T-helper 17 cell (primary cell): ENCODE results near the gene KCNB1. TPM values are rescaled to one million over a fixed set of nuclear protein-coding genes. Genes with fewer than 3 reads are reported as not detected.

Source experiments
- ATAC-seq: fragments of 150-1000 bp; cut with Tn5 transposase; 2 replicates; pipeline ENCODE4 v1.10.0; 2021; ENCODE audit warnings: mild to moderate bottlenecking, moderate library complexity
- DNase-seq, 3 donors: peaks; one replicate each; pipeline versions ENCODE4 v3.0.0 to v3.0.0-alpha.2; 2020 to 2021
- H3K9me3 ChIP-seq: one replicate; pipeline ENCODE4 v1.7.0; 2013; ENCODE audit warnings: low read length, mild to moderate bottlenecking; ENCODE audit not compliant: control insufficient read depth, poor library complexity, severe bottlenecking
- H3K27ac Mint-ChIP-seq: one replicate; pipeline ENCODE4 v1.8.0; 2022; ENCODE audit warnings: mild to moderate bottlenecking, moderate library complexity, mixed read lengths
- H3K27me3 Mint-ChIP-seq: one replicate; pipeline ENCODE4 v1.8.0; 2022; ENCODE audit warnings: mixed read lengths
- H3K36me3 Mint-ChIP-seq: one replicate; pipeline ENCODE4 v1.8.0; 2022; ENCODE audit warnings: low read depth, mixed read lengths
- H3K4me1 Mint-ChIP-seq: one replicate; pipeline ENCODE4 v1.8.0; 2022; ENCODE audit warnings: mild to moderate bottlenecking, mixed read lengths
- H3K4me3 Mint-ChIP-seq: one replicate; pipeline ENCODE4 v1.8.0; 2022; ENCODE audit warnings: mild to moderate bottlenecking, moderate library complexity, mixed read lengths
- total RNA-seq, 4 donors: library from RNA in 2 of 4; stranded (reverse) in 2 of 4; gene quantifications; one replicate each; pipeline ENCODE4 v1.2.3 and lab custom pipeline; 2022 to 2026

KCNB1 gene
- total RNA-seq, 2 donors from 2014 or later = 0.12 to 0.21 TPM

DNA sequence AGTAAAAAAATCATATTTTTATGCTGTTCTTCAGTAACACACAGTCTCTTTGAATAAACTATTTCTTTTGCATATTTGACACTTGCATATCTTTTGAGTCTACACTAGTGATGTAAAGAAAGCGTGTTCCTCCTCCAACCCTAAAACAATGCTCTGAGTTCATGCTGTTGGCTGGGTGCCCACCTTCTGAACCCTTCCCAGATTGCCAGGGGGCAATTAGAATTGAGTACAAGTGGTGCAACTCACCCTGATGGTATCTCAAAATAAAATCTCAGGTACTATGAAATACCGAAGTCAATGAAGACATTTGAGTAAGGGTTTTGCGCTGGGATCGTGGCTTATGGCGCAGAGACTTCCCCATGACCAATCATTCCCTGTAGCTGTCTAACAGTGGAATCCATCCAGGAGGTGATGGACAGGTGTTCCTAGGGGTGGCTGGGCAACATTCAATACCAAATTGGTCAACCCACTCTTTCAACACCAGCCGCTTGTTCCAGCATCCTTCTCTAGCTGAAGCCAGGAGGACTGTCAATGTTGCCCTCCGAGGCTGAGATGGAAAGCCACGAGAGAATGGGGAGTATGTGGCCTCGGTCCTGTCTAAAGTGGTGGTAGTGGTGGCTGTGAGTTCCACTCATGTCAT lies 110.3 kb downstream of the KCNB1 start:
- no peak for DNase-seq
- no peak for ATAC-seq
- Mint-ChIP-seq H3K36me3 (no peaks in the 10 kb centered on the region), H3K27ac (no peak overlapping the region), H3K4me3 (no peak overlapping the region), H3K4me1 (no peaks in the 10 kb centered on the region), H3K27me3 (peaks cover 64% of the 10 kb centered on the region)
- no peaks in the 10 kb centered on the region for H3K9me3 ChIP-seq

DNA sequence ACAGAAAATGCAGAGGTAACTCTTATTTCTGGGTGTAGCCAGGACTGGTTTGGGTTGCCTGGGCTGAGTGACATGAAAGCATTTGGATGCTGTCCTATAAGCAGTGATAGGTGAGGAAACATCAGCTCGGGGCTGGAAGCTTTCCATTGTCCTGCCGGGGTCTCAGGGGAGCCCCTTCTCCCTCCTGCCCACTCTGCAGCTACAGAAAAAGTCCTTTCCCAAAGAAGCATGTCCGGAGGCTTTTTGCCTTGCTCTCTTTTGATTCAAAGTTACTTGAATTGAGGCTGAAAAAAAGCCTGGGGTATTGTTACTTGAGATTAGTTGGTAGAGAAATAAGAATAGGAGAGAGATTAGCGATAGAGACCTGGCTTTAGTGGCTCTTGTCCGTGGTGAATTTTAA lies 113.9 kb downstream of the KCNB1 start:
- no peaks in the 10 kb centered on the region for H3K9me3 ChIP-seq
- Mint-ChIP-seq H3K4me1 (no peaks in the 10 kb centered on the region), H3K4me3 (no peak overlapping the region), H3K36me3 (peaks cover 2% of the 10 kb centered on the region), H3K27me3 (peaks cover 68% of the 10 kb centered on the region), H3K27ac (no peak overlapping the region)
- ATAC-seq (no peak), DNase-seq (no peak)

DNA sequence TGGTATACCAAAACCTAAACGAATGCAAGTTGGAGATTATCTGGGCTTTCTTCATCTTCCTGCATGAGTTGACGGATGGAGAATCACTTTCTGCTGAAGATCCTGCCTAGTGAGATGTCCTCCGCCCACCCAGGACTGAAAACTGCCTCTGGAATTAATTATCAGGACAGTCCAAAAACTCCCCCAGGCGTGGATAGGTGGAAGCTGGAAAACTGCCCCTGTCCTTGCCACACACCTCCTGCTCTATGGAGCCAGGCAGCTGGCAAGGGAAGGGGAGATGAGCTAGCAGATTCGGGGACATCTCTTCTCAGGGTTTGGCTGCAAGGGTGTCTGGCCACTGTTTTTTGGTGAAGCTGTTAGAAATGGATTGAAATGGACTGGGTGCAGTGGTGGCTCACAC lies 115.4 kb downstream of the KCNB1 start:
- Mint-ChIP-seq H3K4me1 (no peaks in the 10 kb centered on the region), H3K27ac (no peak overlapping the region), H3K4me3 (no peak overlapping the region), H3K27me3 (peaks cover 60% of the 10 kb centered on the region), H3K36me3 (peaks cover 2% of the 10 kb centered on the region)
- H3K9me3 ChIP-seq = no peaks in the 10 kb centered on the region
- no peak for ATAC-seq
- no peak for DNase-seq

DNA sequence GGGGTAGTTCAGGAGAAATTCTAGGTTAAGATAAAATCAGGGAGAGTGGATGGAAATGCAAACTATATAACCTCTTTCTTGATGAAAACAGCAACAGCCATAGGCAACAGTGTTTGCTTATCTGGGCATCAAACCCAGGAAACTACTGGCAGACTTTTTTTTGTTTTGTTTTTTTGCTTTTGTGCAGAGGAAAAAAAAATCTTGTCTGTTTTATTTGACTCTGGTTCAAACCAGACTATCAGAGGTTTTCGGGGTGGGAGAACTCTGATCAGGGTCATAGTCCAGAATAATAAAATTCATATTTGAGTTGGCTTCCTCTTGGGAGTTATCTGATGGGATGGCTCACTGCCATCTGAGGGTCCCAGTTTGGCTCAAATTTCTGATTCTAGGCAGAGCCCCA lies 115.8 kb downstream of the KCNB1 start:
- Mint-ChIP-seq H3K4me1 (no peaks in the 10 kb centered on the region), H3K27me3 (peaks cover 60% of the 10 kb centered on the region), H3K36me3 (peaks cover 2% of the 10 kb centered on the region), H3K27ac (no peak overlapping the region), H3K4me3 (no peak overlapping the region)
- ATAC-seq (no peak), DNase-seq (no peak)
- no peaks in the 10 kb centered on the region for H3K9me3 ChIP-seq

DNA sequence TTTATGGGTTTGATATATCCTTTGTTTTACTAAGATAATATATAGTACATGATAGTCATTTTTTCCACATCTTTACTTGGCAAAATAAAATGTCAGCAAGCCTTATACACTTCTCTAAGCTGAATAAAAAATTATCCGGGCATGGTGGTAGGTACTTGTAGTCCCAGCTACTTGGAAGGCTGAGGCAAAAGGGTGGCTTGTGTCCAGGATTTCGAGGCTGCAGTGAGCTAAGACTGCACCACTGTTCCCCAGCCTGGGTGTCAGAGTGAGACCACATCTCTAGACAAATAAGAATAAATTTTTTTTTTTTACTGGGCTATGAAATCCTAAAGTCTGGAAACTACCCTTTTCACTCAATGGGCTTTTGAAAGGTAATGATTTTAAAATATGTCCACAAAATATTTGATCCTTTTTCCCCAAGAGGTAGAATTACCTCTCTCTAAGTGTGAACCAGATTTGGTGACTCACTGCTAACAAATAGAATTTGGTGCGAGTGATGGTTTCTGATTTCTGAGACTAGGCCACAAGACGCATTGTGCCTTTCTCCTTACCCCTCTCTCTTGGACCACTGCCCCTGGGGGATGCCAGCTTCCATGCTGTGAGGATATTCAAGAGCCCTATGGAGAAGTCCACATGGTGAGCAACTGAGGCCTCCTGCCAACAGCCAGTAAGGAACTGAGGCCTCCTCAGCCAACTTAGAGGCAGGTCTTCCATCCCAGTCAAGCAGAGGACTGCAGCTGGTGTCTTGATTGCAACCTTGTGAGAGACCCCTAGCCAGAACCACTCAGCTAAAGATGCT lies 120.4 kb downstream of the KCNB1 start:
- DNase-seq (no peak), ATAC-seq (no peak)
- H3K9me3 ChIP-seq = no peaks in the 10 kb centered on the region
- no peak overlapping the region for H3K27ac Mint-ChIP-seq
- H3K4me1 Mint-ChIP-seq = no peaks in the 10 kb centered on the region
- peaks cover 4% of the 10 kb centered on the region for H3K36me3 Mint-ChIP-seq
- no peak overlapping the region for H3K4me3 Mint-ChIP-seq
- peaks cover 61% of the 10 kb centered on the region for H3K27me3 Mint-ChIP-seq

DNA sequence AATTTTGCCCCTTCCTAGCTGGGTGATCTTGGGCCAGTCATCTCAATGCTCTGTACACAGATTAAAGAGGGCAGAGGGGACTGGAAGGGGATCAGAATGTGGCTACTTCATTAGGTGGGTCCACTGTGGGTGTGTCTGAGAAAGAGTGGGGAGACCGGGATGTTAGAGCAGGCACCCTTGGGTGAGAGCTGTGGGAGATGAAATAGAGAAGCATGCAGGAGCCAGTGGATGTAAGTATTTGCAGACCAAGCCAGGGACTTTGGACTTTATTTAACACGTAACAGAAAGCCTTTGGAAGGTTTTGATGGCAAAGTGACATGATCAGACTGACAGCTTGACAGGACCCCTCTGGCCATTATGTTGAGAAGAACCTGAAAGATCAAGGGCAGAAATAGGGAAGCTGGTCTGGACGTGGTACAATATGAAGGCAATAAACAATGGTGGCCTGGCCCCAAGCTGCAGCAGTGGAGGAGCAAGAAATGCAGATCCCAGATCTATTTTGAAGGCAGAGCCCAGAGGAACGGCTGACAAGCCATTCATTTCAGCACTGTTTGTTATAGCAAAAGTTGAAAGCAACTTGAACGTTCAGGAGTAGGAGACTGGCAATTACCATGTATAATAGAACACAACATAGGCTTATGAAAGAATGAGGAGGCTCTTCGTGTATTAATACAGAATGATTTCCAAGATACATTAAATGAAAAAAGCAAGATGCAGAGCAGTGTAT lies 122.1 kb downstream of the KCNB1 start:
- Mint-ChIP-seq H3K27ac (no peak overlapping the region), H3K27me3 (peaks cover 57% of the 10 kb centered on the region), H3K4me1 (no peaks in the 10 kb centered on the region), H3K36me3 (peaks cover 2% of the 10 kb centered on the region), H3K4me3 (no peak overlapping the region)
- no peaks in the 10 kb centered on the region for H3K9me3 ChIP-seq
- DNase-seq = no peak
- ATAC-seq = no peak

DNA sequence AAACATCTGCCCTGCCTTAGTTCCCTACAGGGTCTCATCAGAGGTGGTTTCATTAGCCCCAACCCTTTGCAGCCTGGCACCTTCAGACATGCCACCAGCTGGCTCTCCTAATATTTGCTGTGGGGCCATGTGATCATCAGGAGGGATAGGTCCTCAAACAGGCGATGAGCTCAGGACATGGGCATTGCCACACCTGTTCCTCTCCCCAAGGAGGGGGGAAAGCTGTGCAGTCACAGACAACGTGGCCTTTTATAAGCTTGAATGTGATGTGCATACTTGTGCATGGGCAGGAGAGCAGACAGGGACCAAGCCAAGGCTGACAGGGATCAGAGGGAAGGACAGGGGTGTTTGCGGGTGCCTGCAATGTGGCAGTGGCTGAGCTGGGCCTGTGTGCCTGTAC lies 125.8 kb downstream of the KCNB1 start:
- no peaks in the 10 kb centered on the region for H3K9me3 ChIP-seq
- ATAC-seq = no peak
- no peak overlapping the region for H3K4me3 Mint-ChIP-seq
- H3K27me3 Mint-ChIP-seq = peaks cover 55% of the 10 kb centered on the region
- H3K36me3 Mint-ChIP-seq = peaks cover 2% of the 10 kb centered on the region
- no peaks in the 10 kb centered on the region for H3K4me1 Mint-ChIP-seq
- no peak overlapping the region for H3K27ac Mint-ChIP-seq
- no peak for DNase-seq

DNA sequence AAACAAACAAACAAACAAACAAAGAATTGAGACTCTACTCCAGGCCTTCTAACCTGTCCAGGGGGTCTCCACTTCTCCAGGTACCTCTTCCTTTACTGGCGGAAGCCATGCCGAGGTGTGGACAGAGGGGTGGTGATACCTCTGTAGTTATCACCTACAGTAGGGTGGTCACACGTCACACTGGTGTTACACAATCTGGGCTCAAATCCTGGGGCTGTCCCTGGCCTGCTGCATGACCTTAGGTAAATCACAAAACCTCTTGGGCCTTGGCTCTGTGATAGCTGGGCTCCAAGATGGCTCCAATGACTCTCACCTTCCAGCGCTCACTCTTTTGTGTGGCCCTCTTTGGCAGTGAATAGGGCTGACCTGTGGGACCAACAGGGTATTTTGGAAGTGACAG lies 127.8 kb downstream of the KCNB1 start:
- H3K9me3 ChIP-seq = no peaks in the 10 kb centered on the region
- peaks cover 50% of the 10 kb centered on the region for H3K27me3 Mint-ChIP-seq
- no peak overlapping the region for H3K4me3 Mint-ChIP-seq
- ATAC-seq = no peak
- H3K36me3 Mint-ChIP-seq = no peaks in the 10 kb centered on the region
- DNase-seq = no peak
- no peak overlapping the region for H3K27ac Mint-ChIP-seq
- H3K4me1 Mint-ChIP-seq = no peaks in the 10 kb centered on the region

DNA sequence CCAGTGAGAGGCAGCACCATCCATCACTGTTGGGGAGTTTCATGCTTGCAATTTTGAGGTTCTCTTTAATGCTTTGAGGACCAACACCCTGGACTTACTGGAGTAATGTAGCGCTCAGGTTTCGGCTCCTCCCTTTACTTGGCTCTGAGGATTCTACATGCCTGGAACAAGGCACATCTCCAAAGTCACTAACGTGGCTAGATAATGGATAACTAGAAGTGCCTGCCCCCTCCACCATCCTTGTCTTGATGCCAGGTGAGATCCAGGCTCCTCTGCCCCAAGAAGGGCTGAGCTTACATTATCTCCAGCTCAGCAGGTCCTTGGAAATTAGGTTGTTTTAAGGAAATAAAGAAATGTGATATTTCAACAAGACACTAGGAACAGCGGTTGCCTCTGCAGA lies 129.1 kb downstream of the KCNB1 start:
- DNase-seq (no peak), ATAC-seq (no peak)
- H3K27me3 Mint-ChIP-seq = peaks cover 51% of the 10 kb centered on the region
- no peaks in the 10 kb centered on the region for H3K36me3 Mint-ChIP-seq
- H3K9me3 ChIP-seq = no peaks in the 10 kb centered on the region
- no peak overlapping the region for H3K4me3 Mint-ChIP-seq
- H3K27ac Mint-ChIP-seq = no peak overlapping the region
- no peaks in the 10 kb centered on the region for H3K4me1 Mint-ChIP-seq

DNA sequence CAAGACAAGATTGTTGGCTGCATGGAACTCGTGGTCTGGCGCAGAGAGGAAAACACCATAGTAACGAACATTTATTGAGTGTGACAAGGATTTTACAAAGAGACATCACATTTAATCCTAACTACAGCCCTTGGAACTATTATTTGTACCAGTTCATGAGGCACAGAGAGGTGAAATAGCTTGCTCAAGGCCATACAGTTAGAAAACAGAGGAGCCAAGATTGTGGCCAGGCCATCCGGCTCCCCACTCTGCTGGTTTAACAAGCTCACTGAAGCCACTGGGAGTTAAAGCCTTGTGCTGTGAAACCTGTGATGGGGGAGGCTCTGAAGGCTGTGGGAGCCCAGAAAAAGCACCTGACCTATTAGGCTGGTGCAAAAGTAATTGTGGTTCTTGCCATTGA lies 129.7 kb downstream of the KCNB1 start:
- H3K9me3 ChIP-seq = no peaks in the 10 kb centered on the region
- no peak overlapping the region for H3K27ac Mint-ChIP-seq
- H3K27me3 Mint-ChIP-seq = peaks cover 51% of the 10 kb centered on the region
- DNase-seq (no peak), ATAC-seq (no peak)
- H3K4me1 Mint-ChIP-seq = peaks cover 1% of the 10 kb centered on the region
- no peak overlapping the region for H3K4me3 Mint-ChIP-seq
- H3K36me3 Mint-ChIP-seq = no peaks in the 10 kb centered on the region

DNA sequence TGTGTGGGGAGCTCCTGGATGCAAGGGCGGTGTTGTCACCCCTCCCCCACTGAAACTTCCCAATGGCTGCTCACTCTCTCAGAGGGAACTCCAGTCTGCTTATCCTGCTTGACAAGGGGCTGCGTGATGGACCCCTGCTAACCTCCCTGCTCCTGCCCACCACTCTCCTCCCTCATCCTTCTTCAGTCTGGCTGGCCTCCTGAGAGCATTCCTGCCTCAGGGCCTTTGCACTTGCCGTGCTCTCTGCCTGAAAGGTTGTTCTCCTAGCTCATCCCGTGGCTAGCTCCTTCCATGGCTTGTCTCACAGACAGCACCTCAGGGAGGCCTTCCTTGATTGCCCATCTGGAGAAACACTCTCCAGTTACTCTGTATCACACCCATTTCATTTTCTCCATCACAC lies 130.7 kb downstream of the KCNB1 start:
- no peak for ATAC-seq
- Mint-ChIP-seq H3K27ac (peak overlapping the region; percentile 6), H3K36me3 (no peaks in the 10 kb centered on the region), H3K27me3 (peaks cover 52% of the 10 kb centered on the region), H3K4me1 (peaks cover 6% of the 10 kb centered on the region), H3K4me3 (no peak overlapping the region)
- no peaks in the 10 kb centered on the region for H3K9me3 ChIP-seq
- DNase-seq = no peak

DNA sequence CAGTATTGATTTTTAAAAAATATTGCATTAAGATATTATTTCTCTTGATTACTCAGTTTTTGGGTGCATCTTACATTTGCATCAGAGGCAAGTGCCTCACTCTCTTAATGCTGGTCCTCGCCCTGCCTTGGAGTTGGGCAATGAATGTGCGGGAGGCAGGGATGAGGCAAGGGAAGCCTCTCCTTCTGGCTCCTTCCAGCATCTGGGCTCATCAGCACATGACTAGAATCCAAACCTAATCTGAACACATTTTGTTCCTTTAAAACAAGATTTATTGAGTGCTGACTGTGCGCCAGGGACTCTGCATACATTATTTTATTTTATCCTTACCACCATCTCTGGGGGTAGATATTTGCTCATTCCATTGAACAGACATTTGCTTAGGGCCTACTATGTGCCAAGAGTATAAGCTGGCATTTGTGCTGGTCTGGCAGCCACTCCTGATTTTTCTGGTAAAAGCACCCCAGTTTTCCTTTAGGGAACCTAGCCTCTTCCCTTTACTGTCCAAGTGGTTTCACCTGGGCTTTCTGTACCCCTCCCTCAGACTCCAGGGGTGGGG lies 132.7 kb downstream of the KCNB1 start:
- no peaks in the 10 kb centered on the region for H3K9me3 ChIP-seq
- Mint-ChIP-seq H3K36me3 (no peaks in the 10 kb centered on the region), H3K4me3 (no peak overlapping the region), H3K27me3 (peaks cover 43% of the 10 kb centered on the region), H3K27ac (no peak overlapping the region), H3K4me1 (peaks cover 6% of the 10 kb centered on the region)
- ATAC-seq (no peak), DNase-seq (no peak)

DNA sequence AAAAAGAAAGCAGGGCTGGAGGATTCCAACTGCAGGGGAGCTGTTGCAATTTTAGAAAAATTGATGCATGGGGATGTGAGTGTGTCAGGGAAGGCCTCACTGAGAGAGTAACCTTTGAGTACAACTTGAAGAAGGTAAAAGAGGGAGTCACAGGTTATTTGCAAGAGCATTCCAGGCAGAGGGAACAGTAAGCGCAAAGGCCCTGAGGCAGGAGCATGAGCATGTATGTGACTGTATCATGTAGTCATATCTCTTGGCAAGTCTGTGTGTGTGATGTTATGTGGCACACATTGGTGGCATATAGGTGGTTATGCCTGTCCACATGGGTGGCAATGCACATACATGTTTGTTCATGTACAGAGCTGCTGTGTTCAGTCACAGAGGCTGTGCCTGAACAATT lies 133.4 kb downstream of the KCNB1 start:
- Mint-ChIP-seq H3K27me3 (peaks cover 43% of the 10 kb centered on the region), H3K27ac (no peak overlapping the region), H3K4me1 (peaks cover 6% of the 10 kb centered on the region), H3K36me3 (no peaks in the 10 kb centered on the region), H3K4me3 (no peak overlapping the region)
- DNase-seq (no peak), ATAC-seq (no peak)
- H3K9me3 ChIP-seq = no peaks in the 10 kb centered on the region
